ENCODE data around the gene BEGAIN.
"Not testable (repeated sequence)": the region's sequence is repeated elsewhere in the genome, so short reads cannot be mapped to it uniquely, and the experiment has no call there.

BEGAIN gene

DNA sequence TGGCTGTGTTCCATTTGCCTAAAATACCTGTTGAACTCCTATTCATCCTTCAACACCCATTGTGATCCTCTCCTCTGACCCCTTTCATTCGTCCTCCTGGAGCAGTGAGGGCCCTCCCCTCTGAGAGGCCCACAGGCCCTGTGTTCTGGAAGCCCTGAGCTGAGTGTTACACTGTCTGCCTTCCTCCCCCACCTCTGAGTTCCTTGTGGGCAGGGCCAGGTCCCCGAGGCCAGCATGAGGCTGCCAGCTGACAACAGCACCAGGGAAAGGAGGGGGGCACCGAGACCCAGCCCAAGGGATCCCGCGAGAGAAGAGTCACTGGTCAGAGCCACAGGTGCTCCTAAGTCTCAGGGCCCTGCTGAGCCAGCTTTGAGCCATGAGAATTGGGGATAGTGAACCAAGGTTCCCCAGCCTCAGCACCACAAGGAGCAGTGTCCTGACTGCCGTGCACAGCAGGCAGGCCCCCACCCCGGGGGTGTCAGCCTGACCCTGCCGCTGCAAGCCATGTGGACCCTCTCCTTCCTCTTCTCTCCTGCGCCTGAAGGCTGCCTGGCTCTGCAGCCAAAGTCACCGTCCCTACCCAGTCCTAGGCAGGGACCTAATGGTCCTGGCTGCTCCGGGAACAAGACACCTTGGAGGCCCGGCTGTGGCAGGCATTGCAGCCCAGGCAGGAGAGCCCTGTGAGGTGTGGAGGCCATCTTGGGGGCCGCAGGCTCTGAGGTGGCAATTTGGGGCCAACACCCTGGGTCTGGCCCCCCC lies 52.5 kb downstream of the BEGAIN start:
- no peak for DNase-seq

DNA sequence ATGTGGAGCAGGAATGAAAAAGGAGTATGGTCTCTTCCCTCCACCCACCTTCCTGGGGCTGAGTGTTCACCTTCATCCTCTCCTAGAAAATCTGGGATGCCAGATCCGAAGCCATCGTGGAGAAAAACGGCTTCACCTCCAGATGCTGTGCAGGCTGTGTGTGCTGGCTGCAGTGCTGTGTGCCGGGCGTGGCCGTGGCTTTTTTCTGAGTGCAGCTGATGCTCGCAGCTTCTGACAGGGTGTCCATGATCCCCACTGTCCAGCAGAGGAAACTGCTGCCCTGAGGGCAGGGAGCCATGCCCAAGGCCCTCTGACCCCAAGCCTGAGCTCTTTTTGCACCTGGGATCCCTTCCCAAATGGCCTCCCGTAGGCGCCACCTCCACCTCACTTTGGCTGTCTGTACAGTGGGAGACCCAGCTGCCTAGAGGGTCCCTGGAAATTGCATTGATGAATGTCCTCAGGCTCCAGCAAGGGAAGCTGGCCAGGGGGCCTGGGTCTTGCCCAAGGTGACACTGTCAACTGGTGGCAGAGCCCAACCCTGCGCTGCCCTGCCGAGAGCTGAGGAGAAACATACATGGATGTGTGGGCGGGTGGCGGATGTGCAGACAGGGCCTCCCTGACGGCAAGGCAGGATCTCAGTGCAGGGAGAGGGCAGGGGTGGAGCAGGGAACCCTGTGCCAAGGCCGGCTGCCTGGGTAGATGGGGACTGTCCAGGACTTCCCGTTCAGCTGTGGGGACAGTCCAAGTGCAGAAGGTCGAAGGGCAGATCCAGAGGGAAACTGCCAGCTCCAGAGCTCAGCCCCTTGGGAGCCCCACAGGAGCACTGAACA lies 53.3 kb downstream of the BEGAIN start:
- no peak for DNase-seq

DNA sequence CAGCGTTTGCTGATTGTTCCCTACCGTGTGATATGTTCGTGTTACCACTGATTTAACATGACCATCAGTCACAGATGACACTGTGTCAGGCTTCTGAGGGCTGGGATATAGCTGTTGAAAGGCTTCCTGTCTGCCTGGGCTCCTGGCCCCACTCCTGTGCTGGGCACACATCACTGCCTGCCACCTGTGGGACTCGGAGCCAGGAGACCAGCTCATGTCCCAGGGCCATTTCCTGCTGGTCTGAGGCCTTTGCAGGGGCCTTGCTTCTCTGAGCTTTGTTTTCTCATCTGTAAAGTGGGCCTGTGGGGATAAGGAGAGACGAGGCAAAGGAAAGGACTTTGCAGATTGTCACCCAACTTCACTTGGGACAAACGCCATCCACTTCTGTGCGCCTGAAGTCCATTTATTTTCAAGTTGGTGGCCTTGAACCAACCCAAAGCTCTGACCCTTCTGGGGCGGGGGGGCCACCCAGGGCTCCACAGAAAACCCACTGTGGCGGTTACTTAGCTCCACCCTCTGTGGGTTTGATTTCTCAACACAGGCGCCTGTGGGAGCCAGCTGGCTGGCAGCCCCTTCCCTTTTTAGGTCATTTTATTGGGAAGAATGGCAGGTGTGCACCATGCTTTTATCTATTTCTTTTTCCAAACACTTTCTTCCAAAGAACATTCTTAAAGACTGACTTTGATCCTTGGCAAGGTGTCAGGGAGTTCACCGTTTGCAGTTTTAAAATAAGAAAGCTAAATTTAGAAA lies 54.1 kb downstream of the BEGAIN start:
- DNase-seq = no peak

DNA sequence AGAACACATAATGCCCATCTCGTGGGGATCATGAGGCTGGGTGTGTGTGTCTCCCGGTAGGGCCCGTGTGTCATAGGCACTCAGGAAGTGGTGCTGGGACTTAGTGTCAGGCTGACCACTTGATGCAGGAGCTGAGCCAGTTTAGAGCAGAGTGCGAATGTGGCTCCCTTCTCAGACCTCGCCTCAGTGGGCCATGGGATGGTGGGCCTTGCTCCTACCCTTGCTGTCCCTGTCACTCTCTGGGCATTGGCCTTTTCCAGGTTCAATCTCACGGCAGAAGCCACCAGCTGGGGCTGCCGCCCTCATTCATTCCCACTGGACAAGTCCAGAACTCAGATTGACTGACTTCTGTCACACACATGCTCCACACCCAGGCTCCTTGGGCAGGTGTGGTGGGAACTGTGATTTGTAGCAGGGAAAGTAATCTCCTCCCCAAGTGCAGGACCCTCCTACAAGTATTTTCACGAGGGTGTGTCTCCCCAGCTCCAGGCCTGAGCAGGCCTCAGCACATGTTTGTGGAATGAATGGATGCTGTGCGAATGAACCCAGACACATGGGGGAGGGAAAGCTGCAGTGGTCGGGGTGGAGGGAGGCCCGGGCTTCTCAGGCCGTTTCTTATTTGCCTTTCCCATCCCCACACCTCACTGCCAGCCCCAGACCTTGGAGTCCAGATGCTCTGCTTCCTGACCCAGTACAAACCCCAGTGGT lies 54.9 kb downstream of the BEGAIN start:
- no peak for DNase-seq

DNA sequence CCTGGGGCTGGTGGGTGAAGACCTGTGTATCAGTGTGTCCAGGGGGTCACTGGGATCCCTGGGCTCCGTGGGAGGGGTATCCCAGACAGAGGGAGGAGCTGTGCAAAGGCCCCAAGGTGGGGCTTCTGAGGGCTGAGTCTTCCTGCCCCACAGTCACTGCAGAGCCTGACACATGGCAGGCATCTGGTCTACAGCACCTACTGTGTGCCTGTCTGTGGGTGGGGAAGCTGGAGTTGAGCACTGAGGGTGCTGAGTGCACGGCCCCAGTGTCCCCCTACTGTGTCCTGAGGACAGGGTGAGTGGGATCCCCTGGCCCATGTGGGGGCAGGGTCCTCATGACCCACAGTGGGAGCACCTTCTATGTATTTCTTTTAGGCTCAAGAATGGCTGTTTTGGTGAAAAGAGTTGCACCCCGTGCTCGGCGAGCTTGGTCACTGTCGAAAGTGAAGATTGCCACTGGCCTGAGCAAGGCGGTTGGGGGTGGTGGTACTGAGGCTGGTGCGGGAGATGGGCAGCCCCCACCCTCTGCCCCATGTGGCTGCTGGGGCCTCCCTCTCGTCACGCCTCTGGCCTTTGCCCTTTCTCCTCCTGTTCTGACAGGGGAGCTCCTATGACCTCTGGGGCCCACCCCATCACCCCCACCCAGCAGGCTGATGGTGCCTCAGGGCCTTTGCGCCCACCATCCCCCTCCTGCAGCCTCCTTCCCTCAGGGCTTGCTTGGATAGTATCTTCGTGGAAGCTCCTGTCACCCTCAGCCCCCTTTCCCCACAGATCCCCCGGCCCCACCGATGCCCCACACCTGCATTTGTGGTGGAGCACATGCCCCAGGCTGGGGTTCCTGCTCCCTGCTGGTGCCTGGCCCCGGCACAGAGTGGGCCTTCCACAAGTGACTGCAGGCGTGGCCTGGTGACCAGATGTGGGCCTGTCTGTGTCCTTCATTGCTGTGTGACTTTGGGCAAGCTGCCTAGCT lies 55.8 kb downstream of the BEGAIN start:
- DNase-seq = no peak

DNA sequence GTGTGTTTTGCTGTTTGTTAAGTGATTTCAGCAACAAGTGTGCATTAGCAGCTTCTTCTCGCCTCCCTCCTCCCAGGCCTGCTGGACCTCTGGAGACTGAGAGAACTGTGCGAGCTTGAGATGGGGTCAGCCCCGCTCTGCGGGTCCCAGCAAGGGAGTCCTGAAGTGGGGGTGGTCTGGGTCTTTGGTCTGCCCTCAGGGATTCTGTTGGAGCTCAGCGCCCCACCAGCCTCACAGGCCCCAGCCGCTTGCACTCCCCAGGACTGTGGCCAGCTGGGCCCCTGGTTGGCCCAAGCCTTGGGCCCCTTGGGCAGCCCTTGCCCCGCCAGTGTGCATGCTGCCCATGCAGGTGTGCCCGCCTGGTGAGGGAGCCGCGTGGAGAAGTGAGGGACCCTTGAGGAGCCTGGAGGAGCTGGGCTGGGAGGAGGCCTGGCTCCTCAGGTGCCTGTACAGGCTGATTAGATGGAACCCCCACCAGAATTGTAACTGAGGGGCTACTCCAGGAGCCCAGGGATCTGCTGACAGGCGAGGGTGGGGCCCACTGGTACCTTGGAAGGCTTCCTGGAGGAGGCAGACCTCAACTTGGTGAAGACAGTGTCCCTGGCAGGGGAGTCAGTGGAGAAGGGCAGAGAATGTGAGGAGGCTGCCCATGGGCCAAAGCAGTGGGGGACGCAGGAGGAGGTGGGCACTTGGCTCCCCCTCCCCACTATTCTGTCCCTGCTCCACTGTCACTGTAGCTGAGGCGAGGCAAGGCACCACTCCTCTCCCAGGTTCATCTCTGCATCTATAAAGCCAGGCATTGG lies 56.7 kb downstream of the BEGAIN start:
- no peak for DNase-seq

DNA sequence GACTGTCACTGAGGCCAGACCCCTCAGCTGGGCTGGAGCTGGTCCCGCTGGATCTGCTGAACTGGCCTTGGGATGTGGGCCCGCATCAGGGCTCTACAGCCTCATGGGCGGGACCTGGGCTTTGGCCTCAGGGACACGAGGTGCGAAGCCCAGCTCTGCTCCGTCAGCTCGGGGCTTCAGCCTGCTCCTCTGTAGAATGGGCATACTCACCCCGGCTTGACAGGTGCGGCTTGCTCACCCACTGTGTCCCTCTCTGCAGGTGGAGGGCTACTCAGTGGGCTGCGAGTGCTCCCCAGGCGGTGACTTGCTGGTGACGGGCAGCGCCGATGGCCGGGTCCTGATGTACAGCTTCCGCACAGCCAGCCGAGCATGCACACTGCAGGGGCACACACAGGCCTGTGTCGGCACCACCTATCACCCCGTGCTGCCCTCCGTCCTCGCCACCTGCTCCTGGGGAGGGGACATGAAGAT lies 57.6 kb downstream of the BEGAIN start:
- no peak for DNase-seq

DNA sequence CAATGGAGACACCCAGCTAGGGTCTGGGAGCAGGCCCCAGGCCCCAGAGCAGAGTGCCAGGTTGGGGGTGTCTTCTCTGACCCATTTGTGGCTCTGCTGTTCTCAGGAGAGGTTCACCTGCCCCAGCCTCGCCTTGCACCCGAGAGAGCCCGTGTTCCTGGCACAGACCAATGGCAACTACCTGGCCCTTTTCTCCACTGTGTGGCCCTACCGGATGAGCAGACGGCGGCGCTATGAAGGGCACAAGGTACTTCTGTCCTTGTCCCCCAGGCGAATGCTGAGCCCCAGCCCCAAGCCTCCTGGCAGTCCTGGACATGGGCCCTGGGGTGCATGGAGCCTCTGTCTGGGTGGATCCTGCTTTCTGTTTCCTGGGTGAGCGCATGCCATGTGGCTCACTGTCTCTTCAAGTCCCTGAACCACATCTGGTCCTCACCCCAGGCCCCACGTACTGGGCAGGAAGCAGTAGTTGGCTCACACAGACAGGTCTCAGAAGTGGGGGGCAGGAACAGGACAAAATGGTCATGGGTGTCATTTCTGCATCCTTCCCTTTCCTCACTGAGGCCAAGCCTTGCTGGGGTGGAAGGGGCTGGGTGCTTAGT lies 58.2 kb downstream of the BEGAIN start:
- DNase-seq = no peak

DNA sequence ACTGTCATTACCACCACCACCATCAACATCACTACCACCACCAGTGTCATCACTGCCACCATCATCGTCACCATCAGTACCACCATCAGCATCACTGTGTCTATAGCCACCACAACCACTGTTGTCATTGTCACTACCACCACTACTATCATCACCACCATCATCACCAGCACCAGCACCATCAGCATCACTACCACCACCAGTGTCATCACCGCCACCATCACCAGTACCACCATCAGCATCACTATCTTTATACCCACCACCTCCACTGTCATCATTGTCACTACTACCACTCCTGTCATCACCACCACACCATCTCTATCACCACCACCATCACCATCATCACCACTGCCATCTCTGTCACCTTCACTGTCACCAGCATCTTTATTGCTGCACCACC lies 60.6 kb downstream of the BEGAIN start:
- no peak for DNase-seq

DNA sequence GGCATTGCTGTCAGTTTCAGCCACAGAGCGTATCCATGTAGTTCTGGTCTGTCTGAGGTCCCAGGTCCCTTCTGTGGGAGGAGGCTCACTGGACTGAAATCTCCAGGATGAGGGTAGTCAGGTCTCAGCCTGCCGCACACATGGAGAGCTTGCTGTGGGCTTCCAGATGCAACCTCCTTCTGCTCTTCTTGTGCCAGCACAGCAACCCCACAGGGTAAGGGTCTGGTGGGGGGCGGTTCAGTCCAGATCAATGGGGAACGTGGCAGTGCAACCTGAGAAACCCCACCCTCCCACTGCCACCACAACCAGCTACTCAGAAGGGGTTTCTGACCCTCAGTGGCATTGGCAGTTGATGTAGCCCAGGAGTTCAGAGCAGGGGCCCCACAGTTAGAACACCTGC lies 61.2 kb downstream of the BEGAIN start:
- no peak for DNase-seq

DNA sequence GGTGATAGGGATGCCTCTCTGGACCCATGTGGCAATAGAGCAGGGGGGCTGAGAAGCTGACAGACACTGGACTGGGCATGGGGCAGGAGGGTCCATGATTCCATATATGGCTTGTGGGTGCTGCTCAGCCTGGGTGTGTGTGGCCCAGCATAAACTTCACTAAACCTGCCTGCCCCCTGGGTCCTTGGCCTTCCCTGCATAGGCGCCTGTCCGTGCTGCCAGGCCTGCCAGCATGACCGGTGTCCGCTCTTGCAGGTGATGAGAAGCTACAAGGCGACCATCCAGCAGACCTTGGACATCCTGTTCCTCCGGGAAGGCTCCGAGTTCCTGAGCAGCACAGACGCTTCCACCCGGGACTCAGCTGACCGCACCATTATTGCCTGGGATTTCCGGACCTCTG lies 61.6 kb downstream of the BEGAIN start:
- DNase-seq = no peak

DNA sequence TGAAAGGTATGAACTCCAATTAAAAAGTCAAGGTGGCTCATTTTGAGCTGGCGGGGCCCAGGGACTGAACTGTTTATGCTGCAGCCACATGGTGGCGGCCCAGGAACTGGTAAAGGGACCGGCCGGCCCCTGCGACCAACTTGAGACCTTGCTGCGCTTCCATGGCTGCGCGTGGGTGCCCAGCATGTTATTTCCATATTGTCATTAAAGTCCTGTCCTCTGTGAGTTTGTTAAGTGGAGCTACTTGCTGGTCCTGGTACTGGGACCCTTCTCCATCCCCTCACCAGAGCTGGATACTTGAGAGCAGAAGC lies 62.3 kb downstream of the BEGAIN start:
- peak; percentile 12 for DNase-seq

DNA sequence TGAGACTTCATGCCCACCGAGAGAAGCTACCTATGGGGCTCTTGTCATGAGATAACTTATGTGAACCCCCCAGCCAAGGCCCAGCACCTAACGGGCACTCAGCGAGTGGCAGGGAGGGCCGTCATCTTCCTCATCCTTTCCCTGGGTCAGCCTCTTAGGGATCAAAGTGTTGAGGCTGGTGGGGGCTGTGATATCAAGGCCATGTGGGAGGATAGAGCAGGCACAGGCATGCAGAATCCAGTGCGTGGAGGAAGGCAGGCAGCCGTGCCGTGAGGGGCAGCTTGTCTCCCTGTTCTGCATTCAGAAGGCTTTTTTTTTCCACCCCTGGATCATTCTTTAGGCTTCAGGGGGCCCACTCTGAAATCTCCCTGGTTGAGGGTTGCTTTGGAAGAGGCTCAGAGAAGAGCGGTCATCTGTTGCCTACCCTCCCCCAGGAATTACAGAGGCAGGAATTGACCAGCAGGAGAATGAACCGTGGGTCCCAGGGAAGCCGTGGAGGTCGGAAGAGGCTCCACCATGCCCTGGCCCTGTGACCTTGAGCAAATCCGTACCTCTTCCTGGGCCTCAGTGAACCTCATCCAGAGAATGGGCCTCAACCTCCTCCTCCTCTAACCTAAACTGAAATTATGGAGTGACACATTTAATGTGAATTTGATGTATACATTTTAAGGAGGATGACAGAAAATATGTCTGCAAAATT lies 62.8 kb downstream of the BEGAIN start:
- no peak for DNase-seq

DNA sequence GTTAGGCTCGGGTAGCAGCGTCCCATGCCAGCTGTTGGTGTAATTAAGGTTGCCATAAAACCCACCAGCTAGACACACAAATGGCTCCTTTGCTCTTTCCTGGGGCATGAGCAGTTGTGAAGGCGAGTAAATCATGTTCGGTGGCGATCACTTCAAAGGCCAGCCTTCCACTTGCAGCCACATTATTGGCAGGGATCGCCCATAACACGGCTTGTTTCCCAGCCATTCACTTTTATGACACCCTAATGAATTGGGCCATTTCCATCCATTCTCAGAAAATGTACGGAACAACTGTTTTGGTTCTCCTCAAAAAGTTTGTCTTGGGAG lies 63.4 kb downstream of the BEGAIN start:
- DNase-seq = peak; percentile 62

DNA sequence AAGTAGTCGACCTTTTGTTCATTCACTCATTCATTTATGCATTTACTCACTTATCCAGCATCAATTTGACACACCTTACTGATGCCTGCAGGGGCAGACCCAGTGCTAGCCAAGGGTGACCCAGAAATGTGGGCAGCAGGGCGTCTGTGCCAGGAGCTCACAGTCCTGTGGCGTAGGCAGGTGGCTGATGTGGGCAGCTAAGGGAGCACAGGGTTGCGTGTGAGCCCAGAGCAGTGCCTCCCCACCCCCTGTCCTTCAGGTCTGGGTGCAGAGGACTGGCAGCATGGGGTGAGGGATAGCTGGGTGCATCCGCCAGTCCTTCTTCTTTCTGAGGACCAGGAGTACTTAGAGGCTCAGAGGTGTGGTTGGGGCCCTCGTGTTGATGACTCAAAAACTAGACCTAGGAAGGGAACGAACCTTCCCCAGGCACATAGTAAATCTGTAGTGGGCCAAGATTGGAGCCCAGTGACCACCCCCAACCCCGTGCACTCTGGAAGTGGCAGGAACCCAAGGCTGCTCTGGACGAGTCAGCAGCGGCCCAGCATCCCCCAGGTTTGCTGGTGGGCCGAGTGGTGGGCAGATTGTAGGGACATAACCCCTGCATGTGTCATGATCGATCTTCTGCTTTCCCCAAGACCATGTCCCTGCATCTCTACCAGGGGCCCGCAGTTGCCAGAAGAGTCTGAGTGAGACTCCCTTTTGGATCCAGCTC lies 63.9 kb downstream of the BEGAIN start:
- no peak for DNase-seq

DNA sequence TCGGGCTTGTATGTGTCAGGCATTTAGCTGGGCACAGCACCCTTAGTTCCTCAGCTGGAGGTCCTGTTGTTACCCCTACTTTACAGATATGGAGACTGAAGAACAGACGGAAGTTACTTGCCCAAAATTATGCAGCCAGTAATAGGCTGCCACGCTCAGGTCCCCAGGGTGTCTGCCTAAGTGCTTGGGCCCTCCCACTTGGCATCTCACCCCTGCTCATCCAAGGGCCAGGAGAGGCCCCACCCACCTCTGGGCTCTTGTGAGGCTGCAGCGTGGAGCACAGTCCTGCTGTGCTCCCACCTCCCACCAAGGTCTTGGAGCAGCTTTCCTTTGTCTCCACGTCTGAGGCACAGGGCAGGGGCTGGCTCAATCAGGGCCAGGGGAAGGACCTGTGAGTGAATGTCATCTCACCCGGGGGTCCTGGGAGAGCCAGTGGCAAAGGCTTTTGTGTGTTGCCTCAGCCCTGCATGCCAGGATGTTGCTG lies 64.6 kb downstream of the BEGAIN start:
- peak; percentile 34 for DNase-seq

DNA sequence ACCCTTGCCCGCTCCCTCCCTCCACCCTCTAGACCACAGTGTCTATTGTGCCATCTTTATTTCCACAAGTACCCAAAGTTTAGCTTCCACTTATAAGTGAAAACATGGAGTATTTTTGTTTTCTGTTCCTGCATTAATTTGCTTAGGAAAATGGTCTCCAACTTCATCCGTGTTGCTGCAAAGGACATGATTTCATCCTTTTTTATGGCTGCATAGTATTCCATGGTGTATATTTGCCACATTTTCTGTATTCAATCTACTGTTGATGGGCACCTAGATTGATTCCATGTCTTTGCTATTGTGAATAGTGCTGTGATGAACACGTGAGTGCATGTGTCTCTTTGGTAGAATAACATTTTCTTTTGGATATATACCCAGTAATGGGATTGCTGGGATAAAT lies 81.2 kb downstream of the BEGAIN start:
- not testable (repeated sequence) for DNase-seq

DNA sequence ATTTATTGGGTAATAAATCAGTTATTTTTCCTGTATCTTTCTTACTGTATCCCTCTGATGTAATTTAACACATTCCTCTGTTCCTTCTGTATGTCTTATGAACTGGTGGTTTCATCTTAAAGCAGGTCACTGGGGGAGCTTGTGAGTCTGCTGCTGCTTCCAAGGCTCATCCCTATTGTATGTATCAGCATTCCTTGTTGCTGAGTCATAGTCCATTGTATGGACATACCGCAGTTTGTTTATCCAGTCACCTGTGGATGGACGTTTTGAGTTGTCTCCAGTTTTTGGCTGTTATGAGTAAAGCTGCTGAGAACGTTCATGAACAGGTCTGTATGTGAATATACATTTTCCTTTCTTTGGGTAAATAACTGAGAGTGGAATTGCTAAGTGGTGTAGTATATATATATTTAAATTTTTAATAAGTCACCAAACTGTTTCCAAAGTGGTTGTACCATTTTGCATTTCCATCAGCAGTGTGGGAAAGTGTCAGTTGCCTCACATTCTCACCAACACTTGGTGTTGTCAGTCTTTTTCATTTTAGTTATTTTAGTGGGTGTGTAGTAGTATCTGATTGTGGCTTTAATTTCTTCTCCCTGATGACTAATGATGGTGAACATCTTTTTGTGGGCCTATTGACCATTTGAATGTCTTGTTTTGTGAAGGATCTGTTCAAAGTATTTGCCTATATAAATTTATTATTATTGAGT lies 82.7 kb downstream of the BEGAIN start:
- no peak for DNase-seq

DNA sequence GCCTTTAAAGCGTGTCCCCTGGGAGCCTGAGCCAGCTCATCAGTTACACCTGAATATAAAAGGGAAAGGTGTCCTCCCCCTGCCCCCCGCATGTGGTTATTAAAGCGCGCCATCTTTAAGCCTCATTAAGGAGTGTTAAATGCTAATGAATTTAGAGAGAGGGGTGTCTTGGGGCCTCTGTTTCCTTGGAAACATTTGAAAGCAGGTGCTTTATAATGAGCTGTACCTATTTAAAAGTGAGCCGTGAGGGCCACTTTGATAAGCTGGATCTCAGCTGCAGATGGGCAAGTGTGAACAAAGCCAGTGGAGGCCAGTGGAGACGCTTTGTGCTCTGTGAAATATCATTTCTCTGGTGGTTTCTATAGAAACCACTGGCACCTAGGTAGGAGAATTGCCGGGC lies 84.0 kb downstream of the BEGAIN start:
- no peak for DNase-seq
